Measurements from ENCODE around the gene BPIFA3.

- TF ChIP-seq EP300 (conservative IDR thresholded peaks at IDR 0.05; ENCODE audit: poor library complexity, severe bottlenecking): no peak
- no peak for TF ChIP-seq CTCF (IDR thresholded peaks at IDR 0.05; ENCODE audit: poor library complexity, severe bottlenecking)
Measured at GRCh38 chr20:33261465-33261864, 44.3 kb downstream of the BPIFA3 start.
